Activated CD4-positive, alpha-beta T cell treated with anti-CD3 and anti-CD28 coated beads, Interleukin-2, amount 50 U/mL, for 1 hour (primary cell): ENCODE data around the gene GATD1.
A peak's percentile ranks its signal among the peaks of the same experiment; 100 is the strongest.

Experiments used
- DNase-seq: peaks from one replicate; pipeline ENCODE4 v3.0.0-alpha.2; 2020

GATD1 gene

GRCh38 chr11:794766-795633 is 17.7 kb upstream of the GATD1 start:
- DNase-seq, result no peak

- no peak for DNase-seq
These were observed 16.9 kb upstream of the GATD1 start for GRCh38 chr11:794013-794765.

DNA sequence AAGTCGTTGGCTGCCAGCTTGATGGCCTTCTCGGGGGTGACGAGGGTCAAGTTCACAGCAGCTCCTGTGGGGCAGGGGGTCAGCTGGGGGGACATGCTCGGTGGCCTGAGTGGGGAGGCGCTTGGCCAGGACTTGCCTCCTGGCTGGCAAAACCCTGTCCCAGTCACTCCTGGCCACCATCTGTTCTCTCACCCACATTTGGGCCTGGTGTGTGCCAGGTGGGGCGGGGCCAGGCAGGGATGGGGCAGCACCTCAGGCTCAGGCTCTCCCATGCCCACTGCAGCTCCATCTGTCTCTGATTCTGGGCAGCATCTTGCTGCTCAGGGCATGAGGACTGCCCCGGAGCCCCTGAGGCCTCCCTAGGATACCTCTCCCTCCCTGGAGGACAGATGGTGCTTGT is 16.3 kb upstream of the GATD1 start:
- no peak for DNase-seq

DNA sequence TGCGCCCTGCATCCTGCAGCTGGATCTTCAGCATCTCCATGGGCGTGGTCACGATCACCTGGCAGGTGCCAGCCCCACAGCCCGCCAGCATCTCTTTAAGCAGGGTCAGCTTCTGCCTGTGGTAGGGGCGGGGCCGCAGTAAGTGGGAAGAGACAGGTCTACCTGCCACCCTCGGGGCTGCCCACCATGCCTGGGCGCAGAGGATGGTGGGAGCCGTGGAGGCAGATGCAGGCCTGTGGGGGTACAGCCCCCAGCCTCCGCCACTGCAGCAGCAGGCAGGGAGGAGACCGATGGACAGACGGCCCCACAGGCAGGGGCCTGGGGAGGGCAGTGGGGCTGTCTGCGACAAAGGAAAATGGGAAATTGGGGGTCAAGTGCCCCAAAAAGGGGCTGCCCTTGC is 15.6 kb upstream of the GATD1 start:
- DNase-seq, result no peak

DNA sequence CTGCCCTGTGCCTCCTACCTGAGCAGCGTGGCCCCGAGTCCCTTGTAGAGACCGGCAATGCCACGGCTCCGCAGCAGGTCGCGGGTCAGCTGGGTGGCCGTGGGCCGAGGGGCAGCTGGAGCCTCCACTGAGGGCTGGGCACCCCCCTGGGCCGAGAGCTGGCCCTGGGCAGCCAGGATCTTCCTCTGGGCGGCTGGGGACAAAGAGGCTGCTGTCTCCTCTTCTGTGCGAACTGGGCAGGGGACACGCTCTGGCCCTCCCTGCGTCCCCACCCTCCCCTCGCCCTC is 15.2 kb upstream of the GATD1 start:
- no peak for DNase-seq

GRCh38 chr11:791658-792534 is 14.6 kb upstream of the GATD1 start:
- no peak for DNase-seq

GRCh38 chr11:790721-791564 is 13.7 kb upstream of the GATD1 start:
- DNase-seq, result no peak

GRCh38 chr11:789943-790342 is 12.7 kb upstream of the GATD1 start, which contains the start of gene CEND1:
CEND1 (minus strand) TSS chr11:790090; CDS start chr11:788576, 1,514 bp downstream.
- DNase-seq, result peak; percentile 28

DNA sequence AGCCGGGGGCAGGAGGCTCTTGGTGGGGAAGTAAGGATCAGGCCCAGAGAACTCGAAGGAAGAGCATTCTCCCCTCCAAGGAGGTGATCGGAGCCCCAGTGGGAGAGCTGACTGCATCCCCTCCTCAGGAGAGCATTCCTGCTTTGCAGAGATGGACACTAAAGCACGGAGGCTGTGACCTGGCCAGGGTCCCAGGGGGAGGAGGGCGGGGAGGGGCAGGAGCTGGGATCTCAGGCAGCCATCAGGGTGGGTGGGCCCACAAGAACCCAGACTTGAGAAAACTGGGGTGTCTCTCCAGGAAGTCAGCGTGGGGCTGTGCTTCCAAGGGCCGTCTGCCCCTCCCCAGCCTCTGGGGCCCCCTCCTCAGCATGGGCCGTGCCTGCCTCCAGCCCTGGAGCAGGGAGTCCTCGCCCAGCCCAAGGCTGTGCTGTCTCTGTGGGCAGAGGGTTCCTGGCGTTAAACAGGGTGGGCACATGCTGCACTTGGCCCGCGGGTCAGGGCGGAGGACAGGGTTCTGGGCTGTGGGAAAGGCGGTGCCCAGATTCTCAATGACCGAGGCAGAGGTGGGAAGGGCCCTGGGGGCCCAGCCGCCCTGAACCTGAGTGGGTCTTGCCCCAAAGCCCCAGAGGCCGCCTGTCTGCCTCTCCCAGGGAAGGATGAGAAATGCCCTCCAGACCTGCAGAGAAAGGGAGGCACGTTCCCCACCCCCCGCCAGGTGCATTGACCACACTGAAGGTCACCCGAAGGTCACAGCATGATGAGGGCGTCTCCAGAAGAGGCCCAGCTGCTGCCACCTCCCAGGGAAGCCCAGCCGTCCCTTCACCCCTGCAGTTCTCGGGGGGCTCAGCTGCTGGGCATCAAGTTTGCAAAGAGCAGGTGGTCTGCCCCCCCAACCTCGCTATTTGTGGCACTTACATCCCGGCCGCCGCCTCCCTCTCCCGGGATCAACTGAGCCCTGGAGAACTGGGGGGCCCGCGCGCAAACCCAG is 12.0 kb upstream of the GATD1 start:
- DNase-seq, result no peak

DNA sequence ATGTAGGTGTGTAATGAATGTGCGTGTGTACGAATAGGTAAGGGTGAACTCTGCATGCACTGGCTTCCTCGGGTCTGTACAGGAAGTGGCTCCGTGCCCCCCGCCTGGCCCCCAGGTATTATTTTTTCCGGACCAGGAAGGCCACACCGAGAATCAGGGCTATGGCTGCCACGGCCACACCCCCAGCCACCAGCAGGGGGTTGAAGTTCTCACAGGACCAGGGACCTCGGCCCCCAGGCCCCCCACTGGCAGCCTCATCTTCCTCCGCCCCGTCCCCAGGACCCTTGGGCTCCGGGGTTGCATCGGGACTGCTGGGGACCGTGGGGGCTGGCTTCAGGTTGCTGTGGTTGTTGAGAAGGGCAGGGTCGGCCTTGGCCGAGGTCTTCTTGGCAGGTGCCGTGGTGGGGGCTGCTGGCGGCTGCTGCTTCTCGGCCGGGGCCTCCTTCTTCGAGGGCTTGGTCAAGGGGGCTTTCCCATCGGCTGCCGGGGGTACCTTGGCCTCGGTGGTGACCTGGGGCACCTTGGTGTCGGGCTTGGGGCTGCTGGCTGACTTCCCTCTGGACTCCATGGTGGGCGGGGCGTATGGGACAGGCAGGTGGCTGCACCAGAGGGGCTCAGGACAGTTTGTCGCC is 10.8 kb upstream of the GATD1 start:
- no peak for DNase-seq

DNA sequence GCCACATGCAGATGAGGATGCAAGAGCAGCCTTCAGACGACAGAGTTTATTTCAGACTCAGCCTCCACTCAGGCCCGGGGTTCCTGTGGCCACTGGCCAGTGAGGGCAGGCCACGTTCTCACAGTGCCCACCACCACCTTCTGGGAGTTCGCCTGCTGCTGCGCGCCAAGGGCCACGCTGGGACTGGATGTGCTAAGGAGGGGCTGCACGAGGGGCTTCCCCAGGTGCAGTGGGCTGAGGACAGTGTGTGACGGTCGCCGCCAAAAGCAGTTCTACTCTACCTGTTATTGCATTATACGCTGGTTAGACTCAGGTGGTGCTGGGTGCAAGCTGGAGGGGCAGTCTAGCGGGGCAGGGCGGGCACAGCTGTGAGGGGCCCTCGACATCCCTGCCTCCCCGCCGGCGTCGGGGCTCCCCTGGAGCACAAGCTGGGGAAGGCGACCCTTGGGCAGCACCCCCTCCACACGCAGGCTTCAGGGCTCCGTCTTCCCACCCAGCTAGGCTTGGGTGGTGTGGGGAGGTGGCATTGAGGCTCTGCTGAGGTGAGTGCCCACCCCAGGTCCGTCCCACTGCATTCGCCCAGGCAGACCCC is 9.9 kb upstream of the GATD1 start:
- DNase-seq, result no peak

DNA sequence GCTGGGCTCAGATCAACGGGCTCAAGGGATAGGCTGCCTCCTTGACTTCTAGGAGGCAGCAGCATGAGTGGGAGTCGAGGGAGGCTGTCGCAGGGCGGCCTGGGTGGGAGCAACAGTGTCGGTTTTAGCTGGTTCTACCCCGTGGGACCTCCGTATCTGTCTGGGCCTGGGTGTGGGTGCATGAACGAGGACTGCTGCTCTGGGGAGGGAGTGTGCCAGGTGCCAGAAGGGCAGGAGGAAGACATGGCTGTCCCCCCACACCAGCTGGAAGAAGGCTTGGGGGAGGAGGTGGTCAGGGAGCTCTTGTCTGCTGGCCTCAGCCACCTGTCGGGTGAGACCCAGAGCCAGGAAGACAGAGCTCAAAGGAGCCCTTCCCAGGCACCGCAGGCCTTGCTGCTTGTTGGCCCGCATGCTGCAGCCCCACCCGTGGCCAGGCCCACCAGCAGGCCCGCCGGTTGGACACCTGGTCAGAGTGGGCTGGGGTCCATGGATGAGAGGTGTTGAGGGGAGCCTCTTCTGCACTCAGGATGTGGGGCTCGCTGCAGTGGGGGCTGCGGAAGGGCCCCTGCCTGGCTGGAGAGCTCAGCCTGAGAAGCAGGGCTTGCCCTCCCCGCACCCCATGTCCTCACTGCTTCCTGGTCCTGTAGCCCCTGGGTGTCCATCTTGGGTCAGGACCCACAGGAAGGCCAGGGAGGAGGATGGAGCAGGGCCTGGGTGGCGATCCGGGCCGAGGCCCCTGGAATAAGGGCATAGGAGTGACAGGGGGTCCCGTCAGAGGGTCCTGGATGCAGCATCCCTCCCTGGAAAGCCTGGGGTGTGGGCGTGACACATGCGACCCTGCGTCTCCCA is 9.2 kb upstream of the GATD1 start:
- no peak for DNase-seq

GRCh38 chr11:783581-784015 is 6.3 kb upstream of the GATD1 start:
- DNase-seq, result peak; percentile 41

GRCh38 chr11:782264-783174 is 5.2 kb upstream of the GATD1 start:
- no peak for DNase-seq

- no peak for DNase-seq
These were observed 2.8 kb upstream of the GATD1 start for GRCh38 chr11:779955-780532.

GRCh38 chr11:778976-779954 is 2.0 kb upstream of the GATD1 start:
- no peak for DNase-seq
